ENCODE results near the gene KCNK6.
A peak's percentile ranks its signal among the peaks of the same experiment; 100 is the strongest.
"Not testable (repeated sequence)": the region's sequence is repeated elsewhere in the genome, so short reads cannot be mapped to it uniquely, and the experiment has no call there.

The KCNK6 gene

DNA sequence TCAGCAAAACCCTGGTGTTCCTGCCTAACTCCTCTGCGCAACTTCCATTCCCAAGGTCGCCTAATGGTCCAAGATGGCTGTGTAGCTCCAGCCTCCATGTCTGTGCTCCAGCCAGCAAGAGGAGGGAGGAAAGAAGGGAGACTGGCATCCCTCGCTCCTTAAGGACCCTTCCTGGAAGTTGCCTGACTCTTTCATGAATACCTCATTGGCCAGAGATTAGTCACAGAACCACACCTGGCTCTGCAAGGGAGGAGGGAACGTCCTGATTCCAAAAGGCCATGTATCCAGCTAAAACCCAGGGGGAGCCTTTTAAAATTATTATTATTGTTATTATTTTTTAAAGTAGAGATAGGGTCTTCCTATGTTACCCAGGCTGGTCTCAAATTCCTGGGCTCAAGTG lies 4.8 kb downstream of the KCNK6 start:
- no peak for DNase-seq (ENCODE audit: low read depth)

DNA sequence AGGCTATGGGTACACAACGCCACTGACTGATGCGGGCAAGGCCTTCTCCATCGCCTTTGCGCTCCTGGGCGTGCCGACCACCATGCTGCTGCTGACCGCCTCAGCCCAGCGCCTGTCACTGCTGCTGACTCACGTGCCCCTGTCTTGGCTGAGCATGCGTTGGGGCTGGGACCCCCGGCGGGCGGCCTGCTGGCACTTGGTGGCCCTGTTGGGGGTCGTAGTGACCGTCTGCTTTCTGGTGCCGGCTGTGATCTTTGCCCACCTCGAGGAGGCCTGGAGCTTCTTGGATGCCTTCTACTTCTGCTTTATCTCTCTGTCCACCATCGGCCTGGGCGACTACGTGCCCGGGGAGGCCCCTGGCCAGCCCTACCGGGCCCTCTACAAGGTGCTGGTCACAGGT lies 6.9 kb downstream of the KCNK6 start:
- no peak for DNase-seq (ENCODE audit: low read depth)

DNA sequence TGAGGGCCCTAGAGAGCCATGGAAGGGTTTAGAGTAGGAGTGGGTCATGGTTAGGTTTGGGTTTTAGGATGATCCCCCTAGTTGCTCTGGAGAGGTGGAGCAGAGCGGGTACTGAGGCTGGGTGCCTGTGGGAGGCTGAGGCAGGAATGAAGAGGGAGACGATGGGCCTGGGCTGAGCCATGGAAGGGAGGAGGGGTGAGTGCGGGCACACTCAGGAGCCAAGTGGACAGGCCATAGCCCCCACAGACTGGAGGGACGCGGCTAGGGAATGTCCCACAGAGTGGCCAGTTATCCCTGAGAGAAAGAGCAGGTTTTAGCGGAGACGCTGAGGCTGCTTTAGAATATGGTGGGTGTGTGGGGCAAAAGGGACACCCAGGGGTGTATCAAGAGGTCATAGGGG lies 10.0 kb downstream of the KCNK6 start:
- DNase-seq (ENCODE audit: low read depth): no peak

DNA sequence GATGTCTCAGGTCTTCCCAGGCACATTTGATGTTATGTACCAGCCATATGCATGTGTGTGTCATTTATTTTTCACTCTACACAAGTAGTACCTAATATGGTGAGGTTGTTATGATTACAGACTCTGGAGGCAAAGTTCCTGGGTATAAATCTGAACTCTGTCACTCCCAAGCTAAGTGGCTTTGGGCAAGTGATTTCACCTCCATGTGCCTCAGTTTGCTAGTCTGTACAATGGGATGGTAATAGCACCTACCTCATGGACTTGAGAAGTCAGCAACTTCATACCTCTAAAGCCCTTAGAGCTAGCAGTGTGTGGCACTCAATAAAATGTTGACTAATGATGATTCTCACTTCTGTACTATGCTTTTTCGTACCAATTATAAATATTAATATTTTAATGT lies 12.1 kb downstream of the KCNK6 start:
- no peak for DNase-seq (ENCODE audit: low read depth)

DNA sequence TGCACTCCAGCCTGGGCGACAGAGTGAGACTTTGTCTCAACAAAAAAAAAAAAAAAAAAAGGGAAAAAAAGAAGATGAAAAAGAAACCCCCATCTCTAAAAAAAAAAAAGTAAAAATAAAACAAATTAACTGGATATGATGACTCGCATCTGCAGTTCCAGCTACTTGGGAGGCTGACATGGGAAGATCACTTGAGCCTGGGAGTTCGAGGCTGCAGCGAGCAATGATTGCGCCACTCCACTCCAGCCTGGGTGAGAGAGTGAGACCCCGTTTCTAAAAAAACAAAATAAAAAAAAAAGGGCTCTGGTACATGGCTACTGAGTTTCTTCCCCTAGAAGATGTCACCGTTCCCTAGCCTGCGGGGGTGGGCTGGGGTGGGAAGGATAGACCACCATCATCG lies 13.6 kb downstream of the KCNK6 start:
- DNase-seq (ENCODE audit: low read depth): no peak

DNA sequence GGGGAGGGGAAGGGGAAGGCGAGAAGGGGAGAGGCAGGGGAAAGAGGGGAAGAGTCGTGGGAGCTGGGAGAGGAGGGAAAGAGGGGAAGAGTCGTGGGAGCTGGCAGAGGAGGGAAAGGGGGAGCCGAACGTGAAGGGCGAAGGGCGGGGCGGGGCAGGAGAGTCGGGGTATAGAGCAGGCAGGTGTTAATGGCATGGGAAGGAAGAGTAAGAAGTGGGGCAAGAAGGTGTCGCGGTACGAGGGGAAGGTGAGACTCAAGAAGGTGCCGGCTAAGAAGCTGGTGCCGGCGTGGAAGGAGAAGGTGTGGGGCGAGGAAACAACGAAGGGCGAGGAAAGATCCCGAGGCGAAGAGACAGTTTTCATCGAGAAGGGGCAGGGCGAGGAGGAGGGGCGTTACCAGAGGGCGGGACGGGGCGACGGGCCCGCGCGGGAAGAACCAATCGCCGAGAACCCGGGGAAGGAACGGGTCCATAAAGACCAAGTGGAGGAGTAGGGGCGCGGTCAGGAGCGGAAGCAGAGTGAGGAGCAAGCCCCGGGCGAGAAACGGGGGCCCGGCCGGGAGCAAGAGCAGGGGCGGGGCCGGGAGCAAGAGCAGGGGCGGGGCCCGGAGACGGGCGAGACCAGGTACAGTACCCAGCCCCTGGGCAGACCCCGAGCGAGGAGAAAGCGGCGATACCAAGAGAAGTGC lies 16.4 kb downstream of the KCNK6 start:
- peak; percentile 94 for DNase-seq (ENCODE audit: low read depth)

DNA sequence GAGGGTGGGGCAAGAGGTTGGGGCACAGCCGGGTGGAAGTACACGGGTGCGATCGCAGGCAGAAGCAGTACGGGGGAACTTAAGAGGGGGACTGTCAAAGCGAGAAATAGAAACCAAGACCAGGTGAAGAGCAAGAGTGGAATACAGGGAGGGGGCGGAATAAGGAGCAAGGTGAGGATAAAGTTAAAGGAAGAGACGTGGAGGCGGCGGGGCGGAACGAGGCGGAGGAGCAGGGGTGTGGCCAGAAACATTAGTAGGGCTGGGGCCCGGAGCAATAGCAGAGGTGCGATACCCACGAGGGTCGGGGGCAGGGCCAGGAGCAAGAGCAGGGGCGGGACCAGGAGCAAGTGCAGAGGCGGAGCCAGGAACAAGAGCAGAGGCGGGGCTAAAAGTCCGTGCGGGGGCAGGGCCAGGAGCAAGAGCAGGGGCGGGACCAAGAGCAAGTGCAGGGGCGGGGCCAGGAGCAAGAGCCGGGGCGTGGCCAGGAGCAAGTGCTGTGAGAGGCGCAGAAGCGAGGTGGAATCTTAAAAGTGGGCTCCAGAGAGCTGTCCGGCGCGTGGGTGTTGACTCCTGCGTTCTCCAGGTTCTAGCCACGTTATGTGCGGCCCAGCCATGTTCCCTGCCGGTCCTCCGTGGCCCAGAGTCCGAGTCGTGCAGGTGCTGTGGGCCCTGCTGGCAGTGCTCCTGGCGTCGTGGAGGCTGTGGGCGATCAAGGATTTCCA lies 17.2 kb downstream of the KCNK6 start:
- peak; percentile 90 for DNase-seq (ENCODE audit: low read depth)

DNA sequence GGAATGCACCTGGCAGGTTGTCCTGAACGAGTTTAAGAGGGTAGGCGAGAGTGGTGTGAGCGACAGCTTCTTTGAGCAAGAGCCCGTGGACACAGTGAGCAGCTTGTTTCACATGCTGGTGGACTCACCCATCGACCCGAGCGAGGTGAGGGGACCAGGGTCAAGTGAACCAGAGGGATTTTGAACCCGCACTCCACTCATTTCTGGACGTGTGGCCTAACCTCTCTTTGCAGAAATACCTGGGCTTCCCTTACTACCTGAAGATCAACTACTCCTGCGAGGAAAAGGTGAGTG lies 17.7 kb downstream of the KCNK6 start:
- DNase-seq (ENCODE audit: low read depth): no peak

GRCh38 chr19:38339011-38339410 lies 19.4 kb downstream of the KCNK6 start:
- not testable (repeated sequence) for DNase-seq (ENCODE audit: low read depth)

DNA sequence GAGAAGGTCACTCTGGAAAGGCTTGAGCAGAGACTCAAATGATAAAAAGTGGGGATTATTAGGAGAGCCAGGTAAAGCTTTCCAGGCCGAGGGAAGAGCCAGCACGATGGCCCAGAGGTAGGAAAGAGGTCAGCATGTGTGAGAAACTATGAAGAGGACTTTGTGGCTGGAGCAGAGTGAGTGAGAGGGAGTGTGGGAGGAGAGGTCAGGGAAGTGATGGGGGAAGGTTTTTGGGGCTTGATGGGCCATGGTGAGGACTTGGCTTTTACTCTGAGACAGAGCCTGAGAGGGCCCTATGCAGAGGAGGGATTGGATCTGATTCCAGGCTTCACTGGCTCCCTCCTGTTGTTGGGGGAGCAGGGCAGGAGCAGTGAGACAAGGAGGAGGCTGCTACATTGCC lies 21.3 kb downstream of the KCNK6 start:
- DNase-seq (ENCODE audit: low read depth): no peak

DNA sequence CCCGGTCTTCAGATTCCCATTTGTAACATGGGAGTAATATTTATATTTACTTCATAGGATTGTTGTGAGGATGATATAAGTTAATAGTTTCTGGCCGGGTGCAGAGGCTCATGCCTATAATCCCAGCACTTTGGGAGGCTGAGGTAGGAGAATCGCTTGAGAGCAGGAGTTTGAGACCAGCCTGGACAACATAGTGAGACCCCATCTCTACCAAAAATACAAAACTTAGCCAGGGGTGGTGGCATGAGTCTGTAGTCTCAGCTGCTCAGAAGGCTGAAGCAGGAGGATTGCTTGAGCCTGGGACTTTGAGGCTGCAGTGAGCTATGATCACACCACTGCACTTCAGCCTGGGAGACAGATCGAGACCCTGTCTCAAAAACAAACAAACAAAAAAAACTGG lies 27.2 kb downstream of the KCNK6 start:
- DNase-seq (ENCODE audit: low read depth): no peak

- DNase-seq (ENCODE audit: low read depth): no peak
These were observed 31.2 kb downstream of the KCNK6 start for GRCh38 chr19:38350883-38351282.

DNA sequence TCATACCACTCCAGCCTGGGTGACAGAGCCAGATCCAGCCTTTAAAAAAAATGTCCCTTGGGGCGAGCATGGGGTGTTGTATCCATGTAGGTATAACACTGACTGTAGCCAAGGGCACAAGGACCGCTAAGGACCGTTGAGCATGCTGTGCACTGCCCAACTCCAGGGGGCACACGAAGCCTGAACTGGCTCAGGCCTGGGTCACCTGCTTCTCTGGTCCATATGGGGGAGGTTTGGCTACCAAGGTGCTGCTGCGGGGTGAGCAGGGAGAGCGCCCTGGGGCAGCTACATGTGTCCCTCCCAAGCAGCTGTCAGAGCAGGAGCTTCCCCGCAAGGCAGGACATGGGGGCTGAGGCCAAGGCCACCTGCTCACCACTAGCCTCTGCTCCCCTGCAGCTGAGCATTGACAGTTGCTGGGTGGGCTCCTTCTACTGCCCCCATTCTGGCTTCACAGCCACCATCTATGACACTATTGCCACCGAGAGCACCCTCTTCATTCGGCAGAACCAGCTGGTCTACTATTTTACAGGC lies 32.3 kb downstream of the KCNK6 start:
- no peak for DNase-seq (ENCODE audit: low read depth)

- DNase-seq (ENCODE audit: low read depth): no peak
These were observed 33.0 kb downstream of the KCNK6 start for GRCh38 chr19:38352611-38353010.

GRCh38 chr19:38355728-38356725 lies 36.4 kb downstream of the KCNK6 start:
- no peak for DNase-seq (ENCODE audit: low read depth)

- DNase-seq (ENCODE audit: low read depth): no peak
These were observed 38.4 kb downstream of the KCNK6 start for GRCh38 chr19:38358071-38358470.

DNA sequence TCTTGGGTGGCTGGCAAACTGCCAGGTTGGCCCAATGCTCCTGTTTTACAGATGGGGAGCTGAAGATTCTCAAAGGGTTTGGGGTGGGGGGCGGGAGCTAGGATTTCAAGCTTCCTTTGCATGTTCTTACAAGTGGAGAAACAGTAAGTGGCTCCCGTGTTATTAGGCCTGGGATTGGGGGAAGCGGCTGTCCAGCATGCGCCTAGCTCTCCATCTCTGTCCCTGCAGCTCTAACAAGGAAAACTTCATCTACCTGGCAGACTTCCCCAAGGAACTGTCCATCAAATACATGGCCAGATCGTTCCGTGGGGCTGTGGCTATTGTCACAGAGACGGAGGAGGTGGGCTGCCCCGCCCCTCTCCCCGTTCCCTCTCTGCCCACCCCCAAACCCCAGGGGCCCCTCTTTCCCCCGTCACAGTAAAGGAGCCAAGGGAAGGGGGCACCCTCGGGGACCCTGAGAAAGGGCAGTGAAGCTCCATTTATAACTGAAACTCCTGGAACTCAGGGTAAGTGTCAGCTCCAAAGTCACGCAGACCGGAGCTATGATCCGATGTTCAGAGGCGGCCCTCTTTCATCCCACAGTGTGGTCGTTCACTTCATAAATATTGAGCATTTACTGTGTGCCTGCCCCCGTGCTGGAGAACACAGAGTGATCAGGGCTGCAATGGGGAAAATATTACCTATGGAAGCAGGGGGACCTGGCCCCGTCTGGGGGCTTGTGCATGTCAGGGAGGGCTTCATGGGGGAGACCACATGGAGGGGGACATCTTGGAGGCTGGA lies 39.8 kb downstream of the KCNK6 start:
- DNase-seq (ENCODE audit: low read depth): no peak

- no peak for DNase-seq (ENCODE audit: low read depth)
These were observed 40.7 kb downstream of the KCNK6 start for GRCh38 chr19:38360351-38360750.

GRCh38 chr19:38360839-38361631 lies 41.4 kb downstream of the KCNK6 start:
- DNase-seq (ENCODE audit: low read depth): no peak

- DNase-seq (ENCODE audit: low read depth): peak; percentile 33
These were observed 42.0 kb downstream of the KCNK6 start for GRCh38 chr19:38361633-38362075.

All from activated T-cell treated with anti-CD3 and anti-CD28 coated beads for 1 hour (primary cell).